ACC112 (cell line): ENCODE measurements around the gene UBA5.

Source experiments
- H2AFZ ChIP-seq: fragments of 200-600 bp; sonication (generic); one replicate; pipeline ENCODE4 v1.6.0; 2017; ENCODE audit warnings: antibody characterized with exemption, low read length; ENCODE audit not compliant: unreplicated experiment
- H3K27ac ChIP-seq: fragments of 200-600 bp; sonication (generic); 2 replicates; pipeline ENCODE4 v1.5.1; 2014; ENCODE audit warnings: low read depth, mild to moderate bottlenecking, antibody characterized with exemption, low read length, moderate library complexity
- H3K27me3 ChIP-seq: fragments of 200-600 bp; sonication (generic); 2 replicates; pipeline ENCODE4 v1.6.1; 2014; ENCODE audit warnings: mild to moderate bottlenecking, antibody characterized with exemption, low read length, moderate library complexity, mixed read lengths; ENCODE audit not compliant: insufficient read depth
- H3K36me3 ChIP-seq: fragments of 200-600 bp; sonication (generic); 2 replicates; pipeline ENCODE4 v1.6.1; 2016; ENCODE audit warnings: mild to moderate bottlenecking, antibody characterized with exemption, low read length, moderate library complexity, mixed read lengths; ENCODE audit not compliant: insufficient read depth
- H3K4me1 ChIP-seq: fragments of 200-600 bp; sonication (generic); one replicate; pipeline ENCODE4 v1.6.1; 2016; ENCODE audit warnings: low read length, mixed read lengths; ENCODE audit not compliant: insufficient read depth, unreplicated experiment, control insufficient read depth
- H3K4me3 ChIP-seq: fragments of 200-600 bp; sonication (generic); 2 replicates; pipeline ENCODE4 v1.5.1; 2014; ENCODE audit warnings: mild to moderate bottlenecking, low read depth, low read length
- H3K79me2 ChIP-seq: fragments of 200-600 bp; sonication (generic); one replicate; pipeline ENCODE4 v1.6.0; 2016; ENCODE audit warnings: low read length; ENCODE audit not compliant: control insufficient read depth, unreplicated experiment, insufficient read depth

The UBA5 gene

GRCh38 chr3:132665230-132665745, 5.2 kb downstream of the UBA5 start:
- peaks cover 52% of the 10 kb centered on the region for H3K79me2 ChIP-seq
- H2AFZ ChIP-seq = no peak overlapping the region
- H3K36me3 ChIP-seq = peaks cover 6% of the 10 kb centered on the region
- H3K4me3 ChIP-seq = no peak overlapping the region
- no peak overlapping the region for H3K27ac ChIP-seq
- peaks cover 12% of the 10 kb centered on the region for H3K4me1 ChIP-seq
- H3K27me3 ChIP-seq = no peaks in the 10 kb centered on the region

GRCh38 chr3:132669256-132669777, 9.2 kb downstream of the UBA5 start:
- Histone ChIP-seq H3K27me3 (no peaks in the 10 kb centered on the region), H3K36me3 (peaks cover 11% of the 10 kb centered on the region)

GRCh38 chr3:132675408-132675807, 15.3 kb downstream of the UBA5 start:
- Histone ChIP-seq H3K4me1 (no peaks in the 10 kb centered on the region), H3K4me3 (no peak overlapping the region), H3K27me3 (no peaks in the 10 kb centered on the region), H3K79me2 (no peaks in the 10 kb centered on the region), H3K27ac (no peak overlapping the region), H2AFZ (no peak overlapping the region), H3K36me3 (peaks cover 14% of the 10 kb centered on the region; the same call in 1 of the 2 replicates)

More at GRCh38 chr3:132669256-132669777, 9.2 kb downstream of the UBA5 start:
- H3K4me1 ChIP-seq = peaks cover 6% of the 10 kb centered on the region
- H3K27ac ChIP-seq = no peak overlapping the region
- no peak overlapping the region for H2AFZ ChIP-seq
- H3K79me2 ChIP-seq = peaks cover 11% of the 10 kb centered on the region
- no peak overlapping the region for H3K4me3 ChIP-seq

- H3K4me3 ChIP-seq = no peak overlapping the region
- peaks cover 26% of the 10 kb centered on the region for H3K36me3 ChIP-seq
- no peak overlapping the region for H3K27ac ChIP-seq
- H3K4me1 ChIP-seq = no peaks in the 10 kb centered on the region
- no peak overlapping the region for H2AFZ ChIP-seq
- H3K27me3 ChIP-seq = no peaks in the 10 kb centered on the region
- H3K79me2 ChIP-seq = no peaks in the 10 kb centered on the region
Measured at GRCh38 chr3:132679911-132680310, 19.8 kb downstream of the UBA5 start.

DNA sequence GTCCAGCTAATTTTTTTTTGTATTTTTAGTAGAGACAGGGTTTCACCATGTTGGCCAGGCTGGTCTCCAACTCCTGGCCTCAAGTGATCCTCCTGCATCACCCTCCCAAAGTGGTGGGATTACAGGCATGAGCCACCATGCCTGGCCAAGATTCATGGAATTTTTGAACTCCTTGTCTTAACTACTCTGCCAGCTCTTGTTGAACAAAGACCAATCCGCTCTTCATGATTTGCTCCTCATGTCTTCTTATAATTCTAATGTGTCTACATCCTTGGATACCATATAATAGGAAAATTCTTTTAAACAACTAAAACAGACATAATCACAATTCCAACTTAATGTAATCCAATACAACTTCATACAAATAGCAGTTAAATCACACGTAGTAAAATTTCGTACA, 21.3 kb downstream of the UBA5 start:
- no peak overlapping the region for H3K4me3 ChIP-seq
- no peak overlapping the region for H3K27ac ChIP-seq
- no peaks in the 10 kb centered on the region for H3K4me1 ChIP-seq
- H2AFZ ChIP-seq = no peak overlapping the region
- H3K36me3 ChIP-seq = peaks cover 24% of the 10 kb centered on the region
- no peaks in the 10 kb centered on the region for H3K79me2 ChIP-seq
- no peaks in the 10 kb centered on the region for H3K27me3 ChIP-seq

- Histone ChIP-seq H3K79me2 (no peaks in the 10 kb centered on the region), H3K27ac (no peak overlapping the region), H3K27me3 (no peaks in the 10 kb centered on the region), H3K4me3 (no peak overlapping the region), H3K4me1 (no peaks in the 10 kb centered on the region), H2AFZ (no peak overlapping the region), H3K36me3 (peaks cover 24% of the 10 kb centered on the region)
Measured at GRCh38 chr3:132682201-132682600, 22.1 kb downstream of the UBA5 start.

GRCh38 chr3:132690040-132690439, 29.9 kb downstream of the UBA5 start:
- H3K36me3 ChIP-seq = peaks cover 49% of the 10 kb centered on the region
- H3K79me2 ChIP-seq = no peaks in the 10 kb centered on the region
- no peak overlapping the region for H2AFZ ChIP-seq
- no peak overlapping the region for H3K4me3 ChIP-seq
- no peaks in the 10 kb centered on the region for H3K27me3 ChIP-seq
- no peak overlapping the region for H3K27ac ChIP-seq
- no peaks in the 10 kb centered on the region for H3K4me1 ChIP-seq

GRCh38 chr3:132694991-132695390, 34.9 kb downstream of the UBA5 start:
- Histone ChIP-seq H3K79me2 (no peaks in the 10 kb centered on the region), H2AFZ (no peak overlapping the region), H3K27me3 (no peaks in the 10 kb centered on the region), H3K27ac (no peak overlapping the region), H3K4me3 (no peak overlapping the region), H3K36me3 (peaks cover 32% of the 10 kb centered on the region), H3K4me1 (no peaks in the 10 kb centered on the region)

GRCh38 chr3:132695422-132695821, 35.3 kb downstream of the UBA5 start:
- H3K27me3 ChIP-seq = no peaks in the 10 kb centered on the region
- H3K4me1 ChIP-seq = no peaks in the 10 kb centered on the region
- no peak overlapping the region for H2AFZ ChIP-seq
- H3K4me3 ChIP-seq = no peak overlapping the region
- peaks cover 33% of the 10 kb centered on the region for H3K36me3 ChIP-seq
- no peak overlapping the region for H3K27ac ChIP-seq
- no peaks in the 10 kb centered on the region for H3K79me2 ChIP-seq

- Histone ChIP-seq H3K36me3 (peaks cover 46% of the 10 kb centered on the region), H3K27ac (no peak overlapping the region), H3K79me2 (no peaks in the 10 kb centered on the region), H3K4me1 (no peaks in the 10 kb centered on the region), H3K27me3 (no peaks in the 10 kb centered on the region), H3K4me3 (no peak overlapping the region), H2AFZ (no peak overlapping the region)
Measured at GRCh38 chr3:132703733-132704132, 43.6 kb downstream of the UBA5 start.

DNA sequence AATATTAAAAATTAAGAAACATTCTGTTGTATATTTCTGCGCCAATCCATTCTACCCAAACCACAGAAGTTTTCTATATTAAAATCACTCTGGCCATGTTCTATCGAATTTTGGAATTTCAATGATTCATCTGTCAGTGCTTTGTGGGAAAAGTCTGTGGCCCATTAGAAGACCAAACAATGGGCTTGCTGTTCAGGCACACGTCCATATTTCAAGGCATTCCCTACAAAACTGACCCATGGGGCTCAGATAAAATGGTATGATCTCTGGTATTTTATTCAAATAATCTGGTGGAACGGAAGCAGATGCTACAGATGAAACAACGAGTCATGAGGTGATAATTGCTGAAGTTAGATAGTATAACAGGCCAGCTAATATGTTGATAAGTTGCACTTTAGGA, 49.6 kb downstream of the UBA5 start:
- Histone ChIP-seq H3K79me2 (no peaks in the 10 kb centered on the region), H3K27ac (no peak overlapping the region)

More for the DNA sequence above, 49.6 kb downstream of the UBA5 start:
- Histone ChIP-seq H2AFZ (no peak overlapping the region), H3K36me3 (peaks cover 32% of the 10 kb centered on the region), H3K4me3 (no peak overlapping the region), H3K27me3 (no peaks in the 10 kb centered on the region), H3K4me1 (no peaks in the 10 kb centered on the region)
